PC-9 (cell line): Measurements from ENCODE around the gene TMEM89. TPM values are rescaled to one million over a fixed set of nuclear protein-coding genes. Genes with fewer than 3 reads are reported as not detected.

ENCODE experiments used
- BruUV-seq: library from RNA; stranded (reverse); fragments of 400-500 nt; replicated peaks from 2 replicates; lab custom pipeline; 2021; lab: Mats Ljungman, UMichigan
- CTCF ChIA-PET: fragments of 300-600 bp; sonication (Branson Sonifier 250); formaldehyde crosslinking; loops from one replicate; lab custom pipeline; 2022; ENCODE audit warnings: antibody characterized with exemption; lab: Charles Lee
- POLR2A ChIA-PET: fragments of 300-600 bp; sonication (Branson Sonifier 250); formaldehyde crosslinking; loops from one replicate; lab custom pipeline; 2022; ENCODE audit warnings: antibody characterized with exemption; ENCODE audit not compliant: unreplicated experiment; lab: Charles Lee
- DNase-seq, 2 experiments: peaks; one replicate each; pipeline versions ENCODE4 v3.0.0 to v3.0.0-alpha.2; 2015 to 2022; ENCODE audit warnings: mixed read lengths in 1 of 2
- H2AFZ ChIP-seq: fragments of 200-600 bp; sonication (generic); 2 replicates; pipeline ENCODE4 v1.8.1; 2017; ENCODE audit warnings: antibody characterized with exemption
- H3F3A ChIP-seq: fragments of 200-600 bp; sonication (generic); 2 replicates; pipeline ENCODE4 v1.8.1; 2017; ENCODE audit warnings: antibody characterized with exemption, mild to moderate bottlenecking, low read depth; ENCODE audit not compliant: insufficient read depth
- H3K27ac ChIP-seq: fragments of 200-600 bp; sonication (generic); 2 replicates; pipeline ENCODE4 v1.6.1; 2016; ENCODE audit warnings: mixed run types
- H3K27me3 ChIP-seq: fragments of 200-600 bp; sonication (generic); 2 replicates; pipeline ENCODE4 v1.6.1; 2016; ENCODE audit warnings: low read depth, mixed run types; ENCODE audit not compliant: insufficient read depth
- H3K36me3 ChIP-seq: fragments of 200-600 bp; sonication (generic); 2 replicates; pipeline ENCODE4 v1.6.1; 2016; ENCODE audit warnings: low read depth, mixed run types
- H3K4me1 ChIP-seq: fragments of 200-600 bp; sonication (generic); replicated peaks from 2 replicates; pipeline ENCODE4 v1.6.1; 2016; ENCODE audit warnings: mixed run types; ENCODE audit not compliant: insufficient read depth
- H3K4me2 ChIP-seq: fragments of 200-600 bp; sonication (generic); 2 replicates; pipeline ENCODE4 v1.6.1; 2017; ENCODE audit warnings: mixed run types
- H3K4me3 ChIP-seq: fragments of 200-600 bp; sonication (generic); 2 replicates; pipeline ENCODE4 v1.6.1; 2016; ENCODE audit warnings: mixed run types
- H3K79me2 ChIP-seq: fragments of 200-600 bp; sonication (generic); 2 replicates; pipeline ENCODE4 v1.6.1; 2017; ENCODE audit warnings: low read depth, mixed run types
- H3K9me2 ChIP-seq: fragments of 200-600 bp; sonication (generic); 2 replicates; pipeline ENCODE4 v1.8.1; 2017; ENCODE audit warnings: mild to moderate bottlenecking; ENCODE audit not compliant: insufficient read depth
- H3K9me3 ChIP-seq: fragments of 200-600 bp; sonication (generic); 2 replicates; pipeline ENCODE4 v1.8.1; 2016; ENCODE audit warnings: low read depth; ENCODE audit not compliant: insufficient read depth
- H4K20me1 ChIP-seq: fragments of 200-600 bp; sonication (generic); 2 replicates; pipeline ENCODE4 v1.8.1; 2017; ENCODE audit not compliant: insufficient read depth
- EZH2 ChIP-seq: fragments of 200-600 bp; sonication (generic); IDR thresholded peaks from 2 replicates; pipeline ENCODE4 v1.8.0; 2017; ENCODE audit warnings: antibody characterized with exemption, low read depth
- intact Hi-C: fragments of 100-400 bp; cut with micrococcal nuclease; formaldehyde crosslinking; loops from one replicate; pipeline ENCODE4 v1.10.0; 2022; ENCODE audit not compliant: unreplicated experiment
- total RNA-seq: library from RNA; stranded (reverse); gene quantifications from 2 replicates; pipeline ENCODE4 v1.2.3, GENCODE V29; 2021
- TF ChIP-seq, protein P1 (sequence below): fragments of 200-600 bp; sonication (generic); conservative IDR thresholded peaks from 2 replicates; pipeline ENCODE4 v1.6.1; 2017; ENCODE audit warnings: mixed run types, antibody characterized with exemption, mild to moderate bottlenecking, moderate library complexity

Gene TMEM89
- total RNA-seq, 1 experiment from 2014 or later: not detected

GRCh38 chr3:48650723-48651122 is 29.2 kb upstream of the TMEM89 start:
- Histone ChIP-seq H3K9me2 (no peaks in the 10 kb centered on the region), H4K20me1 (no peaks in the 10 kb centered on the region), H3K4me3 (no peak overlapping the region), H3K4me2 (no peak overlapping the region), H3K27ac (no peak overlapping the region), H3K79me2 (no peaks in the 10 kb centered on the region), H3K4me1 (no peaks in the 10 kb centered on the region), H3K36me3 (no peaks in the 10 kb centered on the region), H3F3A (no peaks in the 10 kb centered on the region), H3K9me3 (no peaks in the 10 kb centered on the region), H3K27me3 (no peaks in the 10 kb centered on the region), H2AFZ (no peak overlapping the region)
- DNase-seq: no peak
- intact Hi-C loops: no loop called here
- ChIA-PET POLR2A (no interaction called here), CTCF (no interaction called here)
- BruUV-seq: no TSS peak
- no peak for TF ChIP-seq EZH2
- TF ChIP-seq, protein P1, sequence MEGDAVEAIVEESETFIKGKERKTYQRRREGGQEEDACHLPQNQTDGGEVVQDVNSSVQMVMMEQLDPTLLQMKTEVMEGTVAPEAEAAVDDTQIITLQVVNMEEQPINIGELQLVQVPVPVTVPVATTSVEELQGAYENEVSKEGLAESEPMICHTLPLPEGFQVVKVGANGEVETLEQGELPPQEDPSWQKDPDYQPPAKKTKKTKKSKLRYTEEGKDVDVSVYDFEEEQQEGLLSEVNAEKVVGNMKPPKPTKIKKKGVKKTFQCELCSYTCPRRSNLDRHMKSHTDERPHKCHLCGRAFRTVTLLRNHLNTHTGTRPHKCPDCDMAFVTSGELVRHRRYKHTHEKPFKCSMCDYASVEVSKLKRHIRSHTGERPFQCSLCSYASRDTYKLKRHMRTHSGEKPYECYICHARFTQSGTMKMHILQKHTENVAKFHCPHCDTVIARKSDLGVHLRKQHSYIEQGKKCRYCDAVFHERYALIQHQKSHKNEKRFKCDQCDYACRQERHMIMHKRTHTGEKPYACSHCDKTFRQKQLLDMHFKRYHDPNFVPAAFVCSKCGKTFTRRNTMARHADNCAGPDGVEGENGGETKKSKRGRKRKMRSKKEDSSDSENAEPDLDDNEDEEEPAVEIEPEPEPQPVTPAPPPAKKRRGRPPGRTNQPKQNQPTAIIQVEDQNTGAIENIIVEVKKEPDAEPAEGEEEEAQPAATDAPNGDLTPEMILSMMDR: no peak

GRCh38 chr3:48648188-48648850 is 26.8 kb upstream of the TMEM89 start:
- Histone ChIP-seq H3F3A (no peaks in the 10 kb centered on the region), H3K27ac (no peak overlapping the region), H3K27me3 (no peaks in the 10 kb centered on the region), H3K36me3 (no peaks in the 10 kb centered on the region), H3K79me2 (no peaks in the 10 kb centered on the region), H3K4me3 (no peak overlapping the region), H4K20me1 (no peaks in the 10 kb centered on the region), H3K4me1 (no peaks in the 10 kb centered on the region), H3K9me3 (no peaks in the 10 kb centered on the region), H2AFZ (no peak overlapping the region), H3K4me2 (no peak overlapping the region), H3K9me2 (no peaks in the 10 kb centered on the region)
- TF ChIP-seq, protein P1: no peak
- no peak for TF ChIP-seq EZH2
- POLR2A ChIA-PET: no interaction called here
- BruUV-seq: no TSS peak
- CTCF ChIA-PET: no interaction called here
- no peak for DNase-seq
- intact Hi-C loops: no loop called here

- ChIA-PET CTCF (no interaction called here), POLR2A (no interaction called here)
- no peaks in the 10 kb centered on the region for H3F3A ChIP-seq
- H3K79me2 ChIP-seq: no peaks in the 10 kb centered on the region
- no peaks in the 10 kb centered on the region for H3K27me3 ChIP-seq
- TF ChIP-seq, protein P1: no peak
- TF ChIP-seq EZH2: no peak
- intact Hi-C loops: no loop called here
- no peak overlapping the region for H3K27ac ChIP-seq
- H4K20me1 ChIP-seq: no peaks in the 10 kb centered on the region
- H3K36me3 ChIP-seq: no peaks in the 10 kb centered on the region
- BruUV-seq: no TSS peak
- H3K4me1 ChIP-seq: no peaks in the 10 kb centered on the region
- no peak overlapping the region for H2AFZ ChIP-seq
- no peaks in the 10 kb centered on the region for H3K9me2 ChIP-seq
- H3K4me3 ChIP-seq: no peak overlapping the region
- H3K9me3 ChIP-seq: no peaks in the 10 kb centered on the region
- no peak for DNase-seq
- no peak overlapping the region for H3K4me2 ChIP-seq
Measured at GRCh38 chr3:48647714-48648113, 26.1 kb upstream of the TMEM89 start.
